ENCODE data around the gene SPHKAP.
A peak's percentile ranks its signal among the peaks of the same experiment; 100 is the strongest.

SPHKAP gene

GRCh38 chr2:228107846-228108245 is 73.6 kb downstream of the SPHKAP start:
- H3K4me2 ChIP-seq (ENCODE audit: low read length) = no peak overlapping the region
- peaks cover 9% of the 10 kb centered on the region for H3K4me1 ChIP-seq (ENCODE audit: low read length)
- H3K79me2 ChIP-seq (ENCODE audit: low read length) = no peaks in the 10 kb centered on the region
- TF ChIP-seq EZH2phosphoT487 (IDR thresholded peaks at IDR 0.05; ENCODE audit: low read depth) = no peak
- TF ChIP-seq, protein P1, sequence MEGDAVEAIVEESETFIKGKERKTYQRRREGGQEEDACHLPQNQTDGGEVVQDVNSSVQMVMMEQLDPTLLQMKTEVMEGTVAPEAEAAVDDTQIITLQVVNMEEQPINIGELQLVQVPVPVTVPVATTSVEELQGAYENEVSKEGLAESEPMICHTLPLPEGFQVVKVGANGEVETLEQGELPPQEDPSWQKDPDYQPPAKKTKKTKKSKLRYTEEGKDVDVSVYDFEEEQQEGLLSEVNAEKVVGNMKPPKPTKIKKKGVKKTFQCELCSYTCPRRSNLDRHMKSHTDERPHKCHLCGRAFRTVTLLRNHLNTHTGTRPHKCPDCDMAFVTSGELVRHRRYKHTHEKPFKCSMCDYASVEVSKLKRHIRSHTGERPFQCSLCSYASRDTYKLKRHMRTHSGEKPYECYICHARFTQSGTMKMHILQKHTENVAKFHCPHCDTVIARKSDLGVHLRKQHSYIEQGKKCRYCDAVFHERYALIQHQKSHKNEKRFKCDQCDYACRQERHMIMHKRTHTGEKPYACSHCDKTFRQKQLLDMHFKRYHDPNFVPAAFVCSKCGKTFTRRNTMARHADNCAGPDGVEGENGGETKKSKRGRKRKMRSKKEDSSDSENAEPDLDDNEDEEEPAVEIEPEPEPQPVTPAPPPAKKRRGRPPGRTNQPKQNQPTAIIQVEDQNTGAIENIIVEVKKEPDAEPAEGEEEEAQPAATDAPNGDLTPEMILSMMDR (IDR thresholded peaks at IDR 0.05; ENCODE audit: low read depth, low read length) = no peak
- H3K27ac ChIP-seq (ENCODE audit: low read length) = no peak overlapping the region
- no peaks in the 10 kb centered on the region for H3K9me3 ChIP-seq (ENCODE audit: insufficient read depth, low read length)
- H4K20me1 ChIP-seq (ENCODE audit: insufficient read depth, low read length) = no peaks in the 10 kb centered on the region
- H3K9ac ChIP-seq (ENCODE audit: low read length) = no peak overlapping the region
- peaks cover 4% of the 10 kb centered on the region for H3K36me3 ChIP-seq (replicated peaks; ENCODE audit: low read depth, low read length)
- H3K4me3 ChIP-seq (ENCODE audit: low read length) = no peak overlapping the region
- no peaks in the 10 kb centered on the region for H3K27me3 ChIP-seq (ENCODE audit: low read depth, low read length)
- no peak overlapping the region for H2AFZ ChIP-seq (ENCODE audit: low read depth, low read length)

DNA sequence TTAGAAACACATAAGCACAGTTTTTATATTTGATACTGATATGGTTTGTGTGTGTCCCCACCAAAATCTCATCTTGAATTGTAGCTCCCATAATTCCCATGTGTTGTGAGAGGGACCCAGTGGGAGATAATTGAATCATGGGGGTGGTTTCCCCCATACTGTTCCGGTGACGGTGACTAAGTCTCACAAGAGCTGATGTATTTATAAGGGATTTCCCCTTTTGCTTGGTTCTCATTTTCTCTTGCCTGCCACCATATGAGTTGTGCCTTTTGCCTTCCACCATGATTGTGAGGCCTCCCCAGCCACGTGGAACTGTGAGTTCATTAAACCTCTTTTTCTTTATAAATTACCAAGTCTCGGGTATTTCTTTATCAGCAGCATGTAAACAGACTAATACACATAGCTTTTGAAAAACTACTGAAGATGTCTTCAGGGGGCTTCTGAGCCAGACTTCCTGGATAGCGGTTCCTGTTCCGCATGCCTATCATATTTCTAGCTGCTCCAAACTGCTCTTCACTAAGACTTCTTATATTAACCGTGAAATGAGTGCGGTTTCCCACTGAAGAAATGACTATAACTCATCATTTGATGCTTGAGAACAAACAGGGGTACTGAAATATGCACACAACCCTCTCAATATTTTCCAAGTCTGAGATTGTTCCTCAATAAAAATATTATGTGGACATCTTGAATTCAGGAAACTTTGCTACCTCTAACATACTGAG is 75.8 kb downstream of the SPHKAP start:
- H3K79me2 ChIP-seq (ENCODE audit: low read length) = no peaks in the 10 kb centered on the region
- no peak overlapping the region for H3K4me3 ChIP-seq (ENCODE audit: low read length)
- TF ChIP-seq, protein P1 (IDR thresholded peaks at IDR 0.05; ENCODE audit: low read depth, low read length) = no peak
- TF ChIP-seq EZH2phosphoT487 (IDR thresholded peaks at IDR 0.05; ENCODE audit: low read depth) = no peak
- no peak overlapping the region for H3K4me2 ChIP-seq (ENCODE audit: low read length)
- H3K36me3 ChIP-seq (replicated peaks; ENCODE audit: low read depth, low read length) = peaks cover 4% of the 10 kb centered on the region
- no peaks in the 10 kb centered on the region for H3K27me3 ChIP-seq (ENCODE audit: low read depth, low read length)
- H4K20me1 ChIP-seq (ENCODE audit: insufficient read depth, low read length) = no peaks in the 10 kb centered on the region
- H3K9me3 ChIP-seq (ENCODE audit: insufficient read depth, low read length) = no peaks in the 10 kb centered on the region
- H3K9ac ChIP-seq (ENCODE audit: low read length) = no peak overlapping the region
- H3K4me1 ChIP-seq (ENCODE audit: low read length) = peaks cover 11% of the 10 kb centered on the region
- H2AFZ ChIP-seq (ENCODE audit: low read depth, low read length) = no peak overlapping the region
- no peak overlapping the region for H3K27ac ChIP-seq (ENCODE audit: low read length)

DNA sequence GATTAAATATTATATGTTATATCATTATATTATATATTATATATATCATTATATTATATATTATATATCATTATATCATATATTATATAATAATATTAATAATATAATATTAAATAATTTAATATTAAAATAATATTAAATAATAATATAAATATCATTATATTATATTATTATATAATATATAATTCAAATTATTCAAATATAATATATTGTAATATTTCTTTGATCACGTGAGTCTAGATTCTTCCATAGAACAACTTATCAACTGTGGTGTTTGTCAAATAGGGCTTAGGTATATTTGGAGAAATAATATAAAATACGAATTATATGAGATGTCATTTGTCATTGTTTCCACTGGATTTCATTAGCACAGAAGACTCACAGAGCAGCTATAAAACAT is 77.3 kb downstream of the SPHKAP start:
- Histone ChIP-seq H3K4me2 (ENCODE audit: low read length) (no peak overlapping the region), H3K36me3 (replicated peaks; ENCODE audit: low read depth, low read length) (peaks cover 4% of the 10 kb centered on the region), H3K9ac (ENCODE audit: low read length) (no peak overlapping the region), H3K9me3 (ENCODE audit: insufficient read depth, low read length) (no peaks in the 10 kb centered on the region), H3K79me2 (ENCODE audit: low read length) (no peaks in the 10 kb centered on the region), H2AFZ (ENCODE audit: low read depth, low read length) (no peak overlapping the region), H3K4me3 (ENCODE audit: low read length) (no peak overlapping the region), H3K27me3 (ENCODE audit: low read depth, low read length) (no peaks in the 10 kb centered on the region), H3K27ac (ENCODE audit: low read length) (no peak overlapping the region), H4K20me1 (ENCODE audit: insufficient read depth, low read length) (no peaks in the 10 kb centered on the region), H3K4me1 (ENCODE audit: low read length) (peaks cover 11% of the 10 kb centered on the region)
- TF ChIP-seq, protein P1 (IDR thresholded peaks at IDR 0.05; ENCODE audit: low read depth, low read length) = no peak
- no peak for TF ChIP-seq EZH2phosphoT487 (IDR thresholded peaks at IDR 0.05; ENCODE audit: low read depth)

GRCh38 chr2:228103379-228103778 is 78.1 kb downstream of the SPHKAP start:
- H3K27ac ChIP-seq (ENCODE audit: low read length) = peak overlapping the region; percentile 54; the same call in 1 of the 2 replicates
- peaks cover 11% of the 10 kb centered on the region for H3K4me1 ChIP-seq (ENCODE audit: low read length)
- H2AFZ ChIP-seq (ENCODE audit: low read depth, low read length) = peak overlapping the region; percentile 39; the same call in 1 of the 2 replicates
- H3K4me2 ChIP-seq (ENCODE audit: low read length) = peak overlapping the region; percentile 27; the same call in 1 of the 2 replicates
- H3K9me3 ChIP-seq (ENCODE audit: insufficient read depth, low read length) = no peaks in the 10 kb centered on the region
- no peaks in the 10 kb centered on the region for H3K79me2 ChIP-seq (ENCODE audit: low read length)
- no peaks in the 10 kb centered on the region for H4K20me1 ChIP-seq (ENCODE audit: insufficient read depth, low read length)
- no peak overlapping the region for H3K4me3 ChIP-seq (ENCODE audit: low read length)
- peaks cover 4% of the 10 kb centered on the region for H3K36me3 ChIP-seq (replicated peaks; ENCODE audit: low read depth, low read length)
- no peaks in the 10 kb centered on the region for H3K27me3 ChIP-seq (ENCODE audit: low read depth, low read length)
- no peak overlapping the region for H3K9ac ChIP-seq (ENCODE audit: low read length)
- no peak for TF ChIP-seq EZH2phosphoT487 (IDR thresholded peaks at IDR 0.05; ENCODE audit: low read depth)
- TF ChIP-seq, protein P1 (IDR thresholded peaks at IDR 0.05; ENCODE audit: low read depth, low read length) = no peak

All from OCI-LY3 (cell line).